HepG2 (cell line): ENCODE measurements around the gene CDH22. TPM values are rescaled to one million over a fixed set of nuclear protein-coding genes. Genes with fewer than 3 reads are reported as not detected.

Source experiments
- ATAC-seq: fragments of 200-7000 bp; cut with Tn5 transposase; 3 replicates; pipeline ENCODE4 v1.9.1; 2020; ENCODE audit warnings: mild to moderate bottlenecking, moderate library complexity
- BruUV-seq: library from RNA; stranded (reverse); fragments of 400-500 nt; replicated peaks from 2 replicates; lab custom pipeline; 2021; lab: Mats Ljungman, UMichigan
- CTCF ChIA-PET: fragments of 300-600 bp; formaldehyde crosslinking; extraction: SDS; loops from one replicate; lab custom pipeline; 2021; ENCODE audit warnings: low total read pairs, inconsistent platforms, low intra/inter-chr PET ratio; lab: Yijun Ruan, JAX
- POLR2A ChIA-PET: fragments of 350-600 bp; sonication (Branson Sonifier 250); formaldehyde crosslinking; loops from one replicate; lab custom pipeline; 2020; ENCODE audit warnings: antibody characterized with exemption, inconsistent platforms; lab: Yijun Ruan, JAX
- DNase-seq: peaks from one replicate; pipeline ENCODE4 v3.0.0-alpha.2; 2015; ENCODE audit warnings: low spot score
- FAIRE-seq: peaks from 3 replicates; lab custom pipeline; 2011; peaks lifted over from hg19 to GRCh38; lab: Jason Lieb, UNC
- H2AFZ ChIP-seq: one replicate; pipeline ENCODE4 v1.6.1; 2011; ENCODE audit warnings: low read length, inconsistent platforms
- H3K27ac ChIP-seq: fragments of 300-600 bp; 3 replicates; pipeline ENCODE4 v1.8.0; 2011; ENCODE audit warnings: mixed run types, mild to moderate bottlenecking, mixed read lengths, low read length, inconsistent platforms; ENCODE audit not compliant: insufficient read depth; ENCODE audit errors: extremely low read length
- H3K27me3 ChIP-seq, 2 experiments: fragments of 200-600 bp in 1 of 2; 2 replicates in 1 of 2; 3 replicates in 1 of 2; pipeline versions ENCODE4 v1.6.0 to v1.8.0; 2011; ENCODE audit warnings: low read length in 2 of 2, mild to moderate bottlenecking in 2 of 2, moderate library complexity in 2 of 2, inconsistent platforms in 1 of 2; ENCODE audit not compliant: insufficient read depth in 2 of 2, control insufficient read depth in 1 of 2
- H3K36me3 ChIP-seq, 2 experiments: fragments of 200-600 bp in 1 of 2; replicated peaks in 1 of 2; 2 replicates in 1 of 2; 3 replicates in 1 of 2; pipeline versions ENCODE4 v1.5.1 to v1.8.0; 2011; ENCODE audit warnings: low read length in 2 of 2, inconsistent platforms in 1 of 2; ENCODE audit not compliant: insufficient read depth in 2 of 2, control insufficient read depth in 1 of 2
- H3K4me1 ChIP-seq: 2 replicates; pipeline ENCODE4 v1.5.1; 2012; ENCODE audit warnings: low read length, inconsistent platforms; ENCODE audit not compliant: insufficient read depth
- H3K4me2 ChIP-seq: 2 replicates; pipeline ENCODE4 v1.6.0; 2011; ENCODE audit warnings: low read depth, low read length, inconsistent platforms
- H3K4me3 ChIP-seq, 3 experiments: fragments of 200-600 bp in 1 of 3; sonication (generic), shearing (Covaris generic) in 1 of 3; replicated peaks in 1 of 3; 2 replicates each; pipeline ENCODE4 v1.5.1; 2011 to 2016; ENCODE audit warnings: low read length in 3 of 3, inconsistent platforms in 2 of 3, low read depth in 2 of 3, mild to moderate bottlenecking in 2 of 3, control low read depth in 1 of 3, mixed read lengths in 1 of 3; ENCODE audit not compliant: insufficient read depth in 1 of 3
- H3K79me2 ChIP-seq: one replicate; pipeline ENCODE4 v1.6.1; 2011; ENCODE audit warnings: low read length, inconsistent platforms; ENCODE audit not compliant: insufficient read depth
- H3K9ac ChIP-seq: 2 replicates; pipeline ENCODE4 v1.6.0; 2011; ENCODE audit warnings: mild to moderate bottlenecking, low read depth, low read length, inconsistent platforms; ENCODE audit not compliant: insufficient read depth
- H3K9me3 ChIP-seq: 2 replicates; pipeline ENCODE4 v1.5.1; 2012; ENCODE audit warnings: mild to moderate bottlenecking, low read length
- H4K20me1 ChIP-seq: 2 replicates; pipeline ENCODE4 v1.6.0; 2011; ENCODE audit warnings: inconsistent platforms, mild to moderate bottlenecking, low read length, moderate library complexity; ENCODE audit not compliant: insufficient read depth
- NFE2L2 ChIP-seq: fragments of 150-350 bp; IDR thresholded peaks from 2 replicates; pipeline ENCODE4 v1.6.1; 2014; ENCODE audit warnings: low read length
- SAP130 ChIP-seq: IDR thresholded peaks from 2 replicates; pipeline ENCODE4 v1.6.1; 2016; ENCODE audit warnings: low read depth
- SP140L ChIP-seq: sonication (generic); formaldehyde crosslinking; IDR thresholded peaks from 2 replicates; pipeline ENCODE4 v1.4.0; 2020; ENCODE audit warnings: missing genetic modification reagents, borderline replicate concordance
- SP2 ChIP-seq: sonication (generic); formaldehyde crosslinking; IDR thresholded peaks from 2 replicates; pipeline ENCODE4 v1.5.1; 2020; ENCODE audit warnings: mild to moderate bottlenecking, missing genetic modification reagents
- ZNF615 ChIP-seq: sonication (generic); formaldehyde crosslinking; IDR thresholded peaks from 2 replicates; pipeline ENCODE4 v1.5.0; 2020; ENCODE audit warnings: mild to moderate bottlenecking, missing genetic modification reagents, borderline replicate concordance
- ZNF816 ChIP-seq: sonication (generic); formaldehyde crosslinking; IDR thresholded peaks from 2 replicates; pipeline ENCODE4 v1.8.0; 2022; ENCODE audit warnings: missing genetic modification reagents, mild to moderate bottlenecking, borderline replicate concordance
- WGBS: methylation state at CpG from one replicate; pipeline ENCODE4 v1.1.6; 2017; ENCODE audit warnings: low lambda C conversion rate; 5-methylcytosine and 5-hydroxymethylcytosine counted together
- in situ Hi-C: cut with HindIII; loops from 2 replicates; pipeline ENCODE4 v1.10.0; 2017; ENCODE audit warnings: low pct_unique_long_range_greater_than_20kb; ENCODE audit not compliant: extremely low pct_ligation_motif_present
- intact Hi-C: fragments of 100-400 bp; cut with micrococcal nuclease; formaldehyde crosslinking; loops from one replicate; pipeline ENCODE4 v1.10.0; 2022; ENCODE audit not compliant: unreplicated experiment
- polyA plus RNA-seq, 8 experiments: library from polyadenylated mRNA; depleted of rRNA in 3 of 8; stranded (reverse) in 7 of 8; unstranded in 1 of 8; fragments of >200 nt; fragmentation: Illumina TruSeq in 4 of 8; extraction: Trizol in 4 of 8; gene quantifications; 2 replicates each; pipeline versions ENCODE4 v1.2.1 to v1.2.3, GENCODE V29; 2011 to 2016; ENCODE audit warnings: low read depth in 4 of 8, missing spikeins in 1 of 8, mixed read lengths in 1 of 8; ENCODE audit not compliant: insufficient read depth in 1 of 8
- total RNA-seq, 5 experiments: library from RNA; depleted of rRNA; stranded (reverse); fragments of >200 nt; fragmentation: Illumina TruSeq; extraction: Trizol; gene quantifications; 2 replicates each; pipeline ENCODE4 v1.2.3, GENCODE V29; 2016; ENCODE audit warnings: low read depth in 1 of 5
- TF ChIP-seq, protein P1 (sequence below): sonication (generic); formaldehyde crosslinking; IDR thresholded peaks from 2 replicates; pipeline ENCODE4 v1.4.0; 2020; ENCODE audit warnings: missing genetic modification reagents; ENCODE audit errors: not compliant biosample characterization
- TF ChIP-seq, protein P2 (sequence below): sonication (generic); formaldehyde crosslinking; IDR thresholded peaks from one replicate; pipeline ENCODE4 v1.5.1; 2020; ENCODE audit warnings: mild to moderate bottlenecking, missing genetic modification reagents; ENCODE audit errors: not compliant biosample characterization

The CDH22 gene
- total and polyA plus RNA-seq, 2 of the 13 experiments (the other 11 are each of a cell fraction or from before 2014, with no cell fraction given), result not detected

DNA sequence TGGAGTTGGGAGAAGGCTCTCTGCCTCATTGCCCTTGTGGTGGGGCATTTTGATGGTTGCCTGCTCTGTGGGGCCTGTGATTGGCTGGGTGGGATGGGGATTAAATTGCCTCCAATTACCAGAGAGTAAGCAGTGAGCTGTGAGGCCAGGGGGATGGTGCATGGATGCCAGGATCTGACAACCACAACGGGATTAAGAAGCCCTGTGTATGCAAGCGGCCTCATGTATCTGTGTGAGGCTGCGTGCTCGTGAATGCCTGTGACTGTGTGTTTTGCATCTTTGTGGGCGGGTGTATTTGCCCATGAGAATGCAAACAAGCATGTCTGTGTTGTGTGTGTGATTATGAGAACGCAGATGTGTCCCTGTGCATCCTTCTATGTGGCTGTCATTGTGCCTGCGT, 144.0 kb downstream of the CDH22 start:
- no peak overlapping the region for H3K4me2 ChIP-seq
- BruUV-seq, result no TSS peak
- no peak for DNase-seq
- H3K9ac ChIP-seq, result no peak overlapping the region
- intact Hi-C loops, result no loop called here
- 2% methylated on average over 7 of the region's 7 CpGs for WGBS
- no peak for ATAC-seq
- H3K27ac ChIP-seq, result no peak overlapping the region
- H3K9me3 ChIP-seq, result no peaks in the 10 kb centered on the region
- no peak overlapping the region for H3K4me3 ChIP-seq
- FAIRE-seq, result no peak
- no peaks in the 10 kb centered on the region for H4K20me1 ChIP-seq
- POLR2A ChIA-PET, result no interaction called here
- H3K36me3 ChIP-seq, result no peaks in the 10 kb centered on the region
- in situ Hi-C loops, result no loop called here
- no peak overlapping the region for H2AFZ ChIP-seq
- TF ChIP-seq, protein P1, sequence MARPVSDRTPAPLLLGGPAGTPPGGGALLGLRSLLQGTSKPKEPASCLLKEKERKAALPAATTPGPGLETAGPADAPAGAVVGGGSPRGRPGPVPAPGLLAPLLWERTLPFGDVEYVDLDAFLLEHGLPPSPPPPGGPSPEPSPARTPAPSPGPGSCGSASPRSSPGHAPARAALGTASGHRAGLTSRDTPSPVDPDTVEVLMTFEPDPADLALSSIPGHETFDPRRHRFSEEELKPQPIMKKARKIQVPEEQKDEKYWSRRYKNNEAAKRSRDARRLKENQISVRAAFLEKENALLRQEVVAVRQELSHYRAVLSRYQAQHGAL (CRISPR knock-in tag), result no peak
- TF ChIP-seq ZNF615 (CRISPR knock-in tag) (no peak), NFE2L2 (no peak)
- no peaks in the 10 kb centered on the region for H3K4me1 ChIP-seq
- H3K27me3 ChIP-seq, result peaks cover 3 to 27% of the 10 kb centered on the region in 2 experiments; a peak in 2 of 5 replicates
- no peaks in the 10 kb centered on the region for H3K79me2 ChIP-seq
- CTCF ChIA-PET, result no interaction called here

DNA sequence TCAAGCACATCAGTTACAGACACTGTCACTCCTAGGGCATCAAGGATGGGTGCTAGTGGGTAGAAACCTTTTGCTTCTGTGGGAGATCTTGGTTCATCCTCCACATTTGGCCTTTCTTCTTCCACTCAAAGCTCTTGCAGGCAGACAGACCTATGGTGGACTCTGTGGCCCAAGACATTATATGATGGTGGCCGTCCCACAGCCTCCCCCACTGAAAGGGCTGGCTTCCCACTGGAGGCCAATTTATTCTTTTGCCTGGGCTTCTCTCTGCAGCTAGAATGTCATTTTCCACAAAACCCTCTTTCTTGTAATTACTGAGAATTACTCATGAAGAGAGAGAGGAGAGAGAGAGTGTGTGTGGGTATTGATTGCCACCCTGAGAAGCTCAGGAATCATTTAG, 146.4 kb downstream of the CDH22 start:
- Histone ChIP-seq H3K4me2 (no peak overlapping the region), H3K4me1 (no peaks in the 10 kb centered on the region), H3K27me3 (peaks cover 6 to 50% of the 10 kb centered on the region in 2 experiments; a peak in 3 of 5 replicates), H3K79me2 (no peaks in the 10 kb centered on the region), H4K20me1 (no peaks in the 10 kb centered on the region; the same call in 1 of the 2 replicates), H3K36me3 (no peaks in the 10 kb centered on the region), H2AFZ (no peak overlapping the region), H3K9me3 (no peaks in the 10 kb centered on the region), H3K4me3 (no peak overlapping the region), H3K9ac (no peak overlapping the region), H3K27ac (no peak overlapping the region)
- in situ Hi-C loops, result no loop called here
- ChIA-PET POLR2A (no interaction called here), CTCF (no interaction called here)
- ATAC-seq (no peak), DNase-seq (no peak), FAIRE-seq (no peak)
- intact Hi-C loops, result no loop called here
- WGBS, result 0% methylated on average over 1 of the region's 1 CpG
- no TSS peak for BruUV-seq
- TF ChIP-seq, protein P2, sequence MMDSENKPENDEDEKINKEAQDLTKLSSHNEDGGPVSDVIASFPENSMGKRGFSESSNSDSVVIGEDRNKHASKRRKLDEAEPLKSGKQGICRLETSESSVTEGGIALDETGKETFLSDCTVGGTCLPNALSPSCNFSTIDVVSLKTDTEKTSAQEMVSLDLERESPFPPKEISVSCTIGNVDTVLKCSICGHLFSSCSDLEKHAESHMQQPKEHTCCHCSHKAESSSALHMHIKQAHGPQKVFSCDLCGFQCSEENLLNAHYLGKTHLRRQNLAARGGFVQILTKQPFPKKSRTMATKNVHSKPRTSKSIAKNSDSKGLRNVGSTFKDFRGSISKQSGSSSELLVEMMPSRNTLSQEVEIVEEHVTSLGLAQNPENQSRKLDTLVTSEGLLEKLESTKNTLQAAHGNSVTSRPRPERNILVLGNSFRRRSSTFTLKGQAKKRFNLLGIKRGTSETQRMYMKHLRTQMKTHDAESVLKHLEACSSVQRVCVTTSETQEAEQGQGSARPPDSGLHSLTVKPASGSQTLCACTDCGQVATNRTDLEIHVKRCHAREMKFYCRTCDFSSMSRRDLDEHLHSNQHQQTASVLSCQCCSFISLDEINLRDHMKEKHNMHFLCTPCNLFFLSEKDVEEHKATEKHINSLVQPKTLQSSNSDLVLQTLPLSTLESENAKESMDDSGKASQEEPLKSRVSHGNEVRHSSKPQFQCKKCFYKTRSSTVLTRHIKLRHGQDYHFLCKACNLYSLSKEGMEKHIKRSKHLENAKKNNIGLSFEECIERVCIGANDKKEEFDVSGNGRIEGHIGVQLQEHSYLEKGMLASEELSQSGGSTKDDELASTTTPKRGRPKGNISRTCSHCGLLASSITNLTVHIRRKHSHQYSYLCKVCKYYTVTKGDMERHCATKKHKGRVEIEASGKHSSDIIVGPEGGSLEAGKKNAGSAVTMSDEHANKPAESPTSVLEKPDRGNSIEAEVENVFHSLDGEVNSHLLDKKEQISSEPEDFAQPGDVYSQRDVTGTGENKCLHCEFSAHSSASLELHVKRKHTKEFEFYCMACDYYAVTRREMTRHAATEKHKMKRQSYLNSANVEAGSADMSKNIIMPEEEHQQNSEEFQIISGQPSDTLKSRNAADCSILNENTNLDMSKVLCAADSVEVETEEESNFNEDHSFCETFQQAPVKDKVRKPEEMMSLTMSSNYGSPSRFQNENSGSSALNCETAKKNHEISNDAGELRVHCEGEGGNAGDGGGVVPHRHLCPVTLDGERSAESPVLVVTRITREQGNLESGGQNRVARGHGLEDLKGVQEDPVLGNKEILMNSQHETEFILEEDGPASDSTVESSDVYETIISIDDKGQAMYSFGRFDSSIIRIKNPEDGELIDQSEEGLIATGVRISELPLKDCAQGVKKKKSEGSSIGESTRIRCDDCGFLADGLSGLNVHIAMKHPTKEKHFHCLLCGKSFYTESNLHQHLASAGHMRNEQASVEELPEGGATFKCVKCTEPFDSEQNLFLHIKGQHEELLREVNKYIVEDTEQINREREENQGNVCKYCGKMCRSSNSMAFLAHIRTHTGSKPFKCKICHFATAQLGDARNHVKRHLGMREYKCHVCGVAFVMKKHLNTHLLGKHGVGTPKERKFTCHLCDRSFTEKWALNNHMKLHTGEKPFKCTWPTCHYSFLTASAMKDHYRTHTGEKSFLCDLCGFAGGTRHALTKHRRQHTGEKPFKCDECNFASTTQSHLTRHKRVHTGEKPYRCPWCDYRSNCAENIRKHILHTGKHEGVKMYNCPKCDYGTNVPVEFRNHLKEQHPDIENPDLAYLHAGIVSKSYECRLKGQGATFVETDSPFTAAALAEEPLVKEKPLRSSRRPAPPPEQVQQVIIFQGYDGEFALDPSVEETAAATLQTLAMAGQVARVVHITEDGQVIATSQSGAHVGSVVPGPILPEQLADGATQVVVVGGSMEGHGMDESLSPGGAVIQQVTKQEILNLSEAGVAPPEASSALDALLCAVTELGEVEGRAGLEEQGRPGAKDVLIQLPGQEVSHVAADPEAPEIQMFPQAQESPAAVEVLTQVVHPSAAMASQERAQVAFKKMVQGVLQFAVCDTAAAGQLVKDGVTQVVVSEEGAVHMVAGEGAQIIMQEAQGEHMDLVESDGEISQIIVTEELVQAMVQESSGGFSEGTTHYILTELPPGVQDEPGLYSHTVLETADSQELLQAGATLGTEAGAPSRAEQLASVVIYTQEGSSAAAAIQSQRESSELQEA, result no peak
- TF ChIP-seq ZNF816 (no peak), SP2 (no peak), SAP130 (CRISPR knock-in tag) (no peak), SP140L (CRISPR knock-in tag) (no peak)
